Cerebellar cortex (tissue), 1 donor: ENCODE measurements around the gene CD300LB.
"Not testable (repeated sequence)": the region's sequence is repeated elsewhere in the genome, so short reads cannot be mapped to it uniquely, and the experiment has no call there.

Experiments used
- DNase-seq: peaks from one replicate; pipeline ENCODE4 v3.0.0-alpha.2; 2015; ENCODE audit warnings: low spot score

Gene CD300LB

GRCh38 chr17:74531231-74531761 lies at the start of gene CD300LB:
Gene CD300LB, minus strand, starts transcription at chr17:74531475. Its CDS starts 125 bp downstream, at chr17:74531350.
- DNase-seq = no peak

- no peak for DNase-seq
These were observed 48.6 kb upstream of the CD300LB start for GRCh38 chr17:74579900-74580299.

- no peak for DNase-seq
These were observed 47.7 kb upstream of the CD300LB start for GRCh38 chr17:74578979-74579378.

GRCh38 chr17:74574489-74575142 lies 43.3 kb upstream of the CD300LB start:
- DNase-seq = no peak

GRCh38 chr17:74573635-74574034 lies 42.4 kb upstream of the CD300LB start:
- not testable (repeated sequence) for DNase-seq

- DNase-seq = no peak
These were observed 41.9 kb upstream of the CD300LB start for GRCh38 chr17:74573169-74573568.

- DNase-seq = no peak
These were observed 40.5 kb upstream of the CD300LB start for GRCh38 chr17:74571621-74572270.

- peak; percentile 42 for DNase-seq
These were observed 38.0 kb upstream of the CD300LB start for GRCh38 chr17:74569020-74570003.

- DNase-seq = no peak
These were observed 37.0 kb upstream of the CD300LB start for GRCh38 chr17:74568106-74568873.

GRCh38 chr17:74567397-74567796 lies 36.1 kb upstream of the CD300LB start, which contains the start of gene CD300H:
Gene CD300H, minus strand, starts transcription at chr17:74567509.
- DNase-seq = peak; percentile 86

- DNase-seq = peak; percentile 68
These were observed 35.0 kb upstream of the CD300LB start for GRCh38 chr17:74566132-74566753.

GRCh38 chr17:74565126-74565525 lies 33.9 kb upstream of the CD300LB start:
- DNase-seq = no peak

GRCh38 chr17:74563358-74563757 lies 32.1 kb upstream of the CD300LB start:
- no peak for DNase-seq

GRCh38 chr17:74561586-74561985 lies 30.3 kb upstream of the CD300LB start:
- DNase-seq = no peak

- no peak for DNase-seq
These were observed 27.7 kb upstream of the CD300LB start for GRCh38 chr17:74558882-74559519.

- DNase-seq = not testable (repeated sequence)
These were observed 27.1 kb upstream of the CD300LB start for GRCh38 chr17:74558402-74558801.

GRCh38 chr17:74555427-74555940 lies 24.2 kb upstream of the CD300LB start:
- no peak for DNase-seq

GRCh38 chr17:74554909-74555308 lies 23.6 kb upstream of the CD300LB start:
- no peak for DNase-seq

GRCh38 chr17:74552037-74552436 lies 20.8 kb upstream of the CD300LB start:
- no peak for DNase-seq

- no peak for DNase-seq
These were observed 19.3 kb upstream of the CD300LB start for GRCh38 chr17:74550602-74551001.
